ENCODE results near the gene DIDO1. TPM values are rescaled to one million over a fixed set of nuclear protein-coding genes. Genes with fewer than 3 reads are reported as not detected.

Gene DIDO1
- total and polyA plus RNA-seq, 2 of the 13 experiments (the other 11 are each of a cell fraction or from before 2014, with no cell fraction given): 75.0 to 75.1 TPM

- TF ChIP-seq ZNF513 (CRISPR knock-in tag; conservative IDR thresholded peaks at IDR 0.05) (no peak), ZNF773 (CRISPR knock-in tag; IDR thresholded peaks at IDR 0.05; ENCODE audit: borderline replicate concordance) (no peak), JARID2 (CRISPR knock-in tag; IDR thresholded peaks at IDR 0.05; ENCODE audit: insufficient replicate concordance) (no peak), TAF1 (CRISPR knock-in tag; IDR thresholded peaks at IDR 0.05) (no peak), HHEX (CRISPR knock-in tag; IDR thresholded peaks at IDR 0.05) (no peak), RARA (CRISPR knock-in tag; IDR thresholded peaks at IDR 0.05) (no peak), NFATC3 (CRISPR knock-in tag; IDR thresholded peaks at IDR 0.05) (no peak), ZNF24 (IDR thresholded peaks at IDR 0.05) (no peak), SUZ12 (IDR thresholded peaks at IDR 0.05; ENCODE audit: low read depth, low read length) (no peak), ZNF704 (CRISPR knock-in tag; IDR thresholded peaks at IDR 0.05; ENCODE audit: borderline replicate concordance) (no peak), DPF2 (CRISPR knock-in tag; IDR thresholded peaks at IDR 0.05; ENCODE audit: borderline replicate concordance, low read depth) (no peak; the same call in 1 of the 2 replicates), YEATS2 (CRISPR knock-in tag; IDR thresholded peaks at IDR 0.05; ENCODE audit: borderline replicate concordance) (no peak), NR3C1 (CRISPR knock-in tag; IDR thresholded peaks at IDR 0.05) (no peak), HOXA9 (CRISPR knock-in tag; IDR thresholded peaks at IDR 0.05; ENCODE audit: borderline replicate concordance) (no peak), ZNF75D (CRISPR knock-in tag; IDR thresholded peaks at IDR 0.05; ENCODE audit: borderline replicate concordance) (no peak), BCLAF1 (IDR thresholded peaks at IDR 0.05) (no peak), CBX5 (CRISPR knock-in tag; IDR thresholded peaks at IDR 0.05; ENCODE audit: borderline replicate concordance) (no peak), ZNF543 (CRISPR knock-in tag; IDR thresholded peaks at IDR 0.05) (no peak), PITX1 (CRISPR knock-in tag; IDR thresholded peaks at IDR 0.05) (no peak), HMGA1 (CRISPR knock-in tag; conservative IDR thresholded peaks at IDR 0.05) (no peak), ZNF703 (CRISPR knock-in tag; IDR thresholded peaks at IDR 0.05; ENCODE audit: borderline replicate concordance) (no peak)
- TF ChIP-seq, protein P1, sequence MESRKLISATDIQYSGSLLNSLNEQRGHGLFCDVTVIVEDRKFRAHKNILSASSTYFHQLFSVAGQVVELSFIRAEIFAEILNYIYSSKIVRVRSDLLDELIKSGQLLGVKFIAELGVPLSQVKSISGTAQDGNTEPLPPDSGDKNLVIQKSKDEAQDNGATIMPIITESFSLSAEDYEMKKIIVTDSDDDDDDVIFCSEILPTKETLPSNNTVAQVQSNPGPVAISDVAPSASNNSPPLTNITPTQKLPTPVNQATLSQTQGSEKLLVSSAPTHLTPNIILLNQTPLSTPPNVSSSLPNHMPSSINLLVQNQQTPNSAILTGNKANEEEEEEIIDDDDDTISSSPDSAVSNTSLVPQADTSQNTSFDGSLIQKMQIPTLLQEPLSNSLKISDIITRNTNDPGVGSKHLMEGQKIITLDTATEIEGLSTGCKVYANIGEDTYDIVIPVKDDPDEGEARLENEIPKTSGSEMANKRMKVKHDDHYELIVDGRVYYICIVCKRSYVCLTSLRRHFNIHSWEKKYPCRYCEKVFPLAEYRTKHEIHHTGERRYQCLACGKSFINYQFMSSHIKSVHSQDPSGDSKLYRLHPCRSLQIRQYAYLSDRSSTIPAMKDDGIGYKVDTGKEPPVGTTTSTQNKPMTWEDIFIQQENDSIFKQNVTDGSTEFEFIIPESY (CRISPR knock-in tag; IDR thresholded peaks at IDR 0.05): no peak
These were observed 1.7 kb downstream of the DIDO1 start (continued) for GRCh38 chr20:62924442-62925075.

All from HepG2 (cell line).